HPDE6-E6E7 (cell line): Measurements from ENCODE around the gene LRGUK.
"Not testable (repeated sequence)": the region's sequence is repeated elsewhere in the genome, so short reads cannot be mapped to it uniquely, and the experiment has no call there.

ENCODE experiments used
- DNase-seq: peaks from one replicate; pipeline ENCODE4 v3.0.0; 2011; ENCODE audit warnings: missing footprints; ENCODE audit errors: extremely low spot score

LRGUK gene

GRCh38 chr7:134186801-134187200, 59.7 kb downstream of the LRGUK start:
- no peak for DNase-seq

DNA sequence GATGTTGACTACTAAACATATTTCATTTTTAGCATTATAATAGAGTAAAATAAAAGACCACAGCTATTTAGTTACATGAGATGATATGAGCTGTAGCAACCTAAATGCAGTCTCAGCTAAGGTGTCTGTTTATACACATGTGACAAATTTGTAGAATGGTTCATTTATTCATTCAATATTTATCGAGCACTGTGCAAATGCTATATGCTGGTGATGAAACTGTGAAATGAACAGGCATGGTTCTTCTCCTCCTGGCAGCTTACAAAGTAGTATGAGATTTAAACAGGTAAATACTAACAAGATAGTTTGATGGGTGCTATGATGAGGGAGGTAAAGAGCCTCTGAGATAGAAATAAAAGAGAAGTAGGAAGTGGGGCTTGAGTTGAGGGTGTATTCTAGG, 60.8 kb downstream of the LRGUK start:
- DNase-seq = no peak

DNA sequence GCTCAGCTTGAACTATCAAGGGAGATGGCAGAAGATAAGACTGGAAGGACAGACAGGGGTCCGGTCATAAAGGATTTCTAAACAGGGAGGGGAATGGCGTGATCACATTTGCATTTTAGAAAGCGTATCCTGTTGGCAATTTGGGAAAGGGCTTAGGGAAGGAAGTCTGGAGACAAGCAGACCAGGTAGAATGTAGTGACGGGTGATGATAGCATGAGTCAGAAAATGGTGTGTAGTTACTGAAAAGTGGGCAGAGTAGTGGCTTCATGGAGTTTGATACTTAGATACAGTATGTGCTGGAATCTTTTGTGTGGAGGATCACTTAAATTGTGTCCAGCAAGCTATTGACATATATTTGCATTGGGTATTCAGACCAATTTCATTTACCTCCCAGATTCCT, 61.2 kb downstream of the LRGUK start:
- no peak for DNase-seq

DNA sequence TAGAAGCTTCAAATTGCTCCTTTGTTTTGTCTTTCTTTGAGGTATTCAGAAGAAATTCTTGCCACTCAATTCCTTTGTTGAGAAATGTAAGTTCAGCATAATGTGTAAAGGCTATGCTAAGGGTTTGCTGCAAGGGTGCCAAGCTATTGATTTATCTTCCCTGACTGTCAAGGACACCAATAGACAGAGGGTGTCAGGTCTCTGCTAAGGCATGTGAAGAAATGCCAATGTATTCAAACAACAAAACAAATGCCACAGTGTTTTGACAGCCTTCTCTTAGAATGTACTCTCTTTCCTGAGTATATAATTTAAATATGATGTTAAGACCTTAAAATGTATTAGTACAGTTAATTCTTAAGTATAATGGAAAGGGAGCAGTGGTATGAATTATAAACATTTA, 62.4 kb downstream of the LRGUK start:
- no peak for DNase-seq

DNA sequence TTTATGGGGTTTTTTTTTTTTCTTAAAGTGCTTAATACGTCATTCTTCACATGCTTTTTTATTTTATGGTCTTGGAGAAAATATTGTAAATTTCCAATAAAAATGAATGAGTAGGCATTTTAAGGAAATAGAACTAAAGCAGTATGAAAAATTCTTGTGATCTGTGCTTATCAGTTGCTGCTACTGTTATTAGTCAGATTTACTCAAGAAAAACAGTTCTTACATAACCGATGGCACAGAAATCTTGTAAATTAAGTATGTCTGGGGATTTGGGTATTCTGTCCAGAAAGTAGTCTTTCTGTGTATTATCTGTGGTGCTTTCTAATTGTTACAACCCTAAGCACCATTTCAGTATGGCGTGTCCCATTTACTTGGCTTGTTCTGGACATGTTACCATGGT, 64.7 kb downstream of the LRGUK start:
- DNase-seq = no peak

DNA sequence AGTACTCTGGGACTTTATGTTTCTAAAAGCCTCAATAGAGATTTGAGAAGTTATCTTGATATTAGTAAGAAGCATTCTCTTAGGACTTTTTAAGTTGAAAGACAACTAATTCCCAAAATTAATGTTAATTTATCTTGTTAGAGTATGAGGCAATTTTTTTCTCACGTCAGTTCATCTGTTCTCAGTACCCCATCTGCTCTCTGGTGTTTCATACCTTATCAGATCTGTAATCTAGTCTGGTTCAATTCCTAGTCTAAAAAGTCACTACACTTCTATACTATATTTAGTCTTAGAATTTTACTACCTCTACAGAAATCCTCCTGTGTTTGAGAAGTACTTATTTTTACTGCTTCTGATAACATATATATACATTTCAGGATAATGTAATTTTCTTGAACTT, 66.1 kb downstream of the LRGUK start:
- DNase-seq = no peak

- no peak for DNase-seq
Observed at GRCh38 chr7:134195252-134195651, 68.1 kb downstream of the LRGUK start.

- DNase-seq = no peak
Observed at GRCh38 chr7:134196439-134196838, 69.3 kb downstream of the LRGUK start.

GRCh38 chr7:134197345-134197744, 70.2 kb downstream of the LRGUK start:
- no peak for DNase-seq

DNA sequence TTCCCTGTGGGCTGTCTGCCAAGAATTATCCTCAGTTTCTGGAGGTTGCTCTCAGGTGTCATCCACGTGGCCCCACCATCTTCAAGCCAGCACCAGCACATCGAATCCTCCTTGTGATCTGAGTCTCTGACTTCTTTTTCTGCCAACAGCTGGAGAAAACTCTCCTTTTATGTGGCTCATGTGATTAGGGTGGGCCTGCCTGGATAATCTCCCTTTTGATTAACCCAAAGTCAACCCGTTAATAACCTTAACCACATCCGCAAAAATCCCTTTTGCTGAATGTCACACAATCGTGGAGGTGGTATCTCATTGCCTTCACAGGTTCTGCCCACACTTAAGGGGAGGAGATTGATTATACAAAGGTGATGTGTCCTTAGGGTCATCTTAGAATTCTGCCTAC, 73.8 kb downstream of the LRGUK start:
- DNase-seq = no peak

- DNase-seq = no peak
Observed at GRCh38 chr7:134201569-134202261, 74.6 kb downstream of the LRGUK start.

GRCh38 chr7:134203186-134203889, 76.2 kb downstream of the LRGUK start:
- DNase-seq = no peak

DNA sequence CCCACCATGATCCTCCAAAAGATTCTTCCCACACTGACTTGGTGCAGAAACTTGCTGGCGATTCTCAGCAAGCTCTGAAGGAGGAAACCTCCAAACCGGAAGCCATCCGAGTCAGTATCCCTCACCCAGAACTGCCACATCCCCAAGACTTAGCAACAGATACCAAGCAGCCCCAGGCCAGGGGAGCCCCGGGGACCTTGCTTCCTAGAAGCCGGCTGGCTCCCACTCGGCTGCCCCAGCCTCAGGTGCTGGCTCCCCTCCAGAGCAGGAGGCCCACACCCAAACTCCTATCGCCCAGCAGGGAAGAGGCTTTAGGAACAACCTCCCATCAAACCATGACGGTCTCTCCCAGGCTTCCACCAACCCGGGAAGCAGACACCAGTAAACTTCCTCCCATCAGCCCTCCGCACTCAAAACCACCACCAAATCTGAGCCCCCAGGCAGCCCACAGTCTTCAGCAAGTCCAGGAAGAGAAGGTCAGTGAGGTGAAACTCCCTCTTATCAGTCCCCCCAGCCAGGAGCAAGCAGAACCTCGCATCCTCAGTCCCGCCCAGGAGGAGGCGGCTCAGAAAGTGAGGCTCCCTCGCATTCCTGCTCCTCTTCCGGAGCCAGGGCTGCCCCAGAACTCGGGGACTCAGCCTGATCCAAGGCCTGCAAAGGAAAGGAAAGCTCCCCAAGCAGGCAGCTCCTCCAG, 82.3 kb downstream of the LRGUK start:
- DNase-seq = no peak

DNA sequence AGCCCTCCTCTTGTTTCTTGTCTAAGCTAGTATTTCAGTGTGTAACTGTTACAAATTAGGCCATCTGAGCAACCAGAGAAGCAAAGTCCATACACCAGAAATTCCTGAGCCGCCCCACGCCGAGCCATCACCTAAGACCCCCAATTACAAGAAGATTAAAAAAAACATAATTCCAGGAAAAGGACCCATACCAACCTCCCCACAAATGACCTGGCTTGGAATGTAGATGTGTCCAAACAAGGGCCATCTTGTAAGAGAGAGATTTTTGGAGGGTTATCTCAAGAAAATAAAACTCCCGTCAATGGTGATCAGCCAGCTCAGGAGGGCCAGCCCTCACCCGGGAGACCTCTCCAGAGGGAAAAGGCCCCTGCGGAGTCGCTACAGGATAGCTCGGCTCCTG, 83.1 kb downstream of the LRGUK start:
- no peak for DNase-seq

DNA sequence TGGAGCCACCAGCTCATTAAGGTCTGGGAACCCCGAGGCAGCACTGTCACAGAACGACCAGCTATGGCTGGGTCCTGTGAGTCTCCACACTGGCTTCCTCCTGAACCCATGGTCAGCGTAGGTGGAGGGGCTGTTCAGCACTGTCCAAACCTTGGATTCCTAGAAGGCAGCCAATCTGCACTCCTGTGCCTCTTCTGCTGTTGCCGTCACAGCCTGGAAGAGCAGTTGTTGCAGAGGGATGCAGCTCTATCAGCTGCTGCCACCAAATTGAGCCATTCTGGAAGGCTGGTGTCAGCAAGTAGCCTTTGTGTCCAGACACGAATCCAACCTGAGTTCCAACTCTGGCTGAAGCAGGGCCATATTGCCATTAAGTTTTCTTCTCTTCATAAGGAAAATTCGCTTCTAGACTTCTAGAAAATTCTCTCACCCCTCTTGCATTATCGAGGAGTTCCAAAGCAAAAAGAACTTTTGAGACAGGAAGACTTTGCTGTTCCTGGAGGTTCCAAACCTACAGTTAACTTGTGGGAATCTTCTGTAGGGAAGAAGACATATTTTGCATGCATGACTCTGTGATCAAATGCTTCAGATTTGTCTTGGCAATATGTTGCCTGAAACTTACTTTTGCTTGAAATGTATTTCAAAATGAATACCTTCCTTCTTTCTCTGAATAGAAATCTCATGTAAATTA, 84.0 kb downstream of the LRGUK start:
- DNase-seq = no peak

DNA sequence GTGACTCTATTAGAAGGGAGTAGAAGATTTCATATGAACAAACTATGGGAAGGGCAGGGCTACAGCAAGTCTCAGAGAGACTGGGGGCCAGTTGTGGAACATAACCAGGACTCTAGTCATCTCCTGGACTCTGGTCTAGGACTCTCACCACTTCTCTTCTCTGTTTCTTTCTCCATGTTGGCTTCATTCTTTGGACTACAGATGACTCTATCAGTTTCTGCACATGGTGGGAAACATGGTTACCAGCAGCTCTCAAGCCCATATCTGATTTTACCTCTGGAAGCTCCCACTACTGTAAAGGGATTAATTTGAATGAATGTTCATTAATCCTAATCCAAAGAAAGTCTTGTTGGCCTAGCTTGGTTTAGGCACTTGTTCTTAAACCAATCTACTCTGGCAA, 84.7 kb downstream of the LRGUK start:
- DNase-seq = no peak

GRCh38 chr7:134212576-134213546, 85.7 kb downstream of the LRGUK start:
- no peak for DNase-seq

DNA sequence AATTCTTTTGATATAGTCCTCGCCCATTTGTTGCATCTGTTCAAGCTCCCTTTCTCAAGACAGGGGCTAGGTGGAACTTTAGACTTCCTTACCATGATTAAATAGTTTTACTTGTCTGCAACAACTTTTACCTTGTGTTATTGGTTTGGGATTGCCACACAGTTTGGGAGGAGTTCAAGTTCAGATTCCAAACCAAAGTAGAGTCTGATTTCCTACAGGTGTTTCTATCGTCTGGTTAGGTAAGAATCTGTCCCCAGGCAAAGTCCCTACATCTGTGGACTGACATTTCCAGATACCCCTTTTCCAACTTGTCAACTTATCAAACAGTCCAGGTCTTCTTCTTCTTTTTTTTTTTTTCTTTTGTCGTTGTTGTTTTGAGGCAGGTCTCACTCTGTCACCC, 93.1 kb downstream of the LRGUK start:
- no peak for DNase-seq

DNA sequence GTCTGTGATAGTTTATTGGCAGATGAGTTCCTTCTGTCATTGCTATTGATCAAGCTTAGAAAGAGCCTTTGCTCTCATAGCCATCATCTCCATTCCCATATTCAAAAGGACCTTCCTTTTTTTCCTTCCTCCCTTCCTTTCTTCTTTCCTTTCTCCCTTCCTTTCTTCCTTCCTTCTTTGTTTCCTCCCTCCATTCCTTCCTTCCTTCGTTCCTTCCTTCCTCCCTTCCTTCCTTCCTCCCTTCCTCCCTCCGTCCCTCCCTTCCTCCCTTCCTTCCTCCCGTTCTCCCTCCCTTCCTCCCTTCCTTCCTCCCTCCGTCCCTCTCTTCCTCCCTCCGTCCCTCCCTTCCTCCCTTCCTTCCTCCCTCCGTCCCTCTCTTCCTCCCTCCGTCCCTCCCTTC, 104.2 kb downstream of the LRGUK start:
- not testable (repeated sequence) for DNase-seq

- DNase-seq = no peak
Observed at GRCh38 chr7:134234216-134234615, 107.1 kb downstream of the LRGUK start.

GRCh38 chr7:134245253-134245652, 118.1 kb downstream of the LRGUK start:
- no peak for DNase-seq
